ENCODE data around the gene CHST8. TPM values are rescaled to one million over a fixed set of nuclear protein-coding genes. Genes with fewer than 3 reads are reported as not detected.

The CHST8 gene
- total RNA-seq, 2 experiments from 2014 or later = not detected

DNA sequence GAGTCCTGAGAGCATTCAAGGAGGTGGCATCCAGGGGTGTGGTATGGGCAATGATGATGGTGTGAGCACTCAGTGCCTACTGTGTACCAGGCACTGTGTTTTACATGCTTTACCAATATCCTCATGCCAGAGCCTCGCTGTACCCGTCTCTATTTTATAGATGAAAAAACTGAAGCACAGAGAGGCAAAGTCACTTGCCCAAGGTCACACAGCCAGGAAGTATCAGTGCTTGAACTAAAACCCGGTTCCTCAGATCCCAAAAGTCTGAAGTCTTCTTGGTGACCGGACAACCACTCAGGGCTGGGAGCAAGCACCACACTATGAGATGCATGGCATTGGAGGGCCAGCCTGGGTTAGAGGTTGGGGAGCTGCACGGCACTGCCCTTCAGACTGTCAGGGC lies 84.1 kb downstream of the CHST8 start:
- ATAC-seq (ENCODE audit: poor library complexity) (no peak), DNase-seq (no peak)
- ChIA-PET CTCF (no interaction called here), POLR2A (no interaction called here)
- Histone ChIP-seq H3K36me3 (ENCODE audit: insufficient read depth, low read length) (no peaks in the 10 kb centered on the region), H3K27me3 (ENCODE audit: control insufficient read depth in 1 of 2, insufficient read depth in 2 of 2, low read length in 2 of 2) (no peaks in the 10 kb centered on the region), H3K9me3 (ENCODE audit: control insufficient read depth in 1 of 2, insufficient read depth in 1 of 2, low read length in 2 of 2) (no peaks in the 10 kb centered on the region), H3K27ac (ENCODE audit: low read depth in 1 of 2, low read length in 2 of 2) (no peak overlapping the region), H3K4me3 (ENCODE audit: low read length) (no peak overlapping the region), H3K4me1 (ENCODE audit: insufficient read depth, low read length) (no peaks in the 10 kb centered on the region)
- intact Hi-C loops (cut with DNase I, micrococcal nuclease) = no loop called here
- Mint-ChIP-seq H3K4me3 (no peak overlapping the region), H3K27me3 (peaks cover 5% of the 10 kb centered on the region), H3K4me1 (ENCODE audit: low read depth) (no peaks in the 10 kb centered on the region), H3K9me3 (peaks cover 2% of the 10 kb centered on the region), H3K27ac (no peak overlapping the region), H3K36me3 (ENCODE audit: low read depth) (no peaks in the 10 kb centered on the region)
- TF ChIP-seq, protein P1, sequence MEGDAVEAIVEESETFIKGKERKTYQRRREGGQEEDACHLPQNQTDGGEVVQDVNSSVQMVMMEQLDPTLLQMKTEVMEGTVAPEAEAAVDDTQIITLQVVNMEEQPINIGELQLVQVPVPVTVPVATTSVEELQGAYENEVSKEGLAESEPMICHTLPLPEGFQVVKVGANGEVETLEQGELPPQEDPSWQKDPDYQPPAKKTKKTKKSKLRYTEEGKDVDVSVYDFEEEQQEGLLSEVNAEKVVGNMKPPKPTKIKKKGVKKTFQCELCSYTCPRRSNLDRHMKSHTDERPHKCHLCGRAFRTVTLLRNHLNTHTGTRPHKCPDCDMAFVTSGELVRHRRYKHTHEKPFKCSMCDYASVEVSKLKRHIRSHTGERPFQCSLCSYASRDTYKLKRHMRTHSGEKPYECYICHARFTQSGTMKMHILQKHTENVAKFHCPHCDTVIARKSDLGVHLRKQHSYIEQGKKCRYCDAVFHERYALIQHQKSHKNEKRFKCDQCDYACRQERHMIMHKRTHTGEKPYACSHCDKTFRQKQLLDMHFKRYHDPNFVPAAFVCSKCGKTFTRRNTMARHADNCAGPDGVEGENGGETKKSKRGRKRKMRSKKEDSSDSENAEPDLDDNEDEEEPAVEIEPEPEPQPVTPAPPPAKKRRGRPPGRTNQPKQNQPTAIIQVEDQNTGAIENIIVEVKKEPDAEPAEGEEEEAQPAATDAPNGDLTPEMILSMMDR (IDR thresholded peaks at IDR 0.05) = no peak

DNA sequence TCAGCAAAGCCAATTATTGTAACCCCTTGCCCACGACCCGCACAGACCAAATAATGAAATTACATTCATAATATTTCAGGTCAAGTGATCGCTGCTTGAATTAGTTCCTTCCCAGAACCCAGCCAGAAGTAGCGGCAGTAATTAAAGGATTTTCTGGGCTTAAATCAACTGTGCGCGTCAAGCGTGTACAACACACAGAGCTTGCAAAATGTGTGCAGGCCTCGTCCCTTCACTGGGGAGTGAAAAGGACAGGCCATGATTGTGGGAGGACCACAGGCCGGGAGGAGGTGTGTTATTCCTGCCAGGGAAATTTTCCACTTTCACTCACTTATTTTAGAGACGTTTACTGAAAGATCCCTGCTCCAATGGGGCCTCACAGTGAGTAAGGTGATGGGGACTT lies 84.9 kb downstream of the CHST8 start:
- TF ChIP-seq, protein P1 (IDR thresholded peaks at IDR 0.05) = no peak
- Histone ChIP-seq H3K4me1 (ENCODE audit: insufficient read depth, low read length) (no peaks in the 10 kb centered on the region), H3K4me3 (ENCODE audit: low read length) (no peak overlapping the region), H3K36me3 (ENCODE audit: insufficient read depth, low read length) (no peaks in the 10 kb centered on the region), H3K27ac (ENCODE audit: low read depth in 1 of 2, low read length in 2 of 2) (no peak overlapping the region), H3K27me3 (ENCODE audit: control insufficient read depth in 1 of 2, insufficient read depth in 2 of 2, low read length in 2 of 2) (peaks cover 0 to 3% of the 10 kb centered on the region in 2 experiments), H3K9me3 (ENCODE audit: control insufficient read depth in 1 of 2, insufficient read depth in 1 of 2, low read length in 2 of 2) (no peaks in the 10 kb centered on the region)
- intact Hi-C loops (cut with DNase I, micrococcal nuclease) = no loop called here
- ChIA-PET CTCF (no interaction called here), POLR2A (no interaction called here)
- H3K36me3 Mint-ChIP-seq (ENCODE audit: low read depth) = no peaks in the 10 kb centered on the region
- H3K4me3 Mint-ChIP-seq = no peak overlapping the region
- H3K9me3 Mint-ChIP-seq = peaks cover 2% of the 10 kb centered on the region
- H3K27me3 Mint-ChIP-seq = peaks cover under 1% of the 10 kb centered on the region
- ATAC-seq (ENCODE audit: poor library complexity) (no peak), DNase-seq (no peak)
- H3K4me1 Mint-ChIP-seq (ENCODE audit: low read depth) = no peaks in the 10 kb centered on the region
- no peak overlapping the region for H3K27ac Mint-ChIP-seq

DNA sequence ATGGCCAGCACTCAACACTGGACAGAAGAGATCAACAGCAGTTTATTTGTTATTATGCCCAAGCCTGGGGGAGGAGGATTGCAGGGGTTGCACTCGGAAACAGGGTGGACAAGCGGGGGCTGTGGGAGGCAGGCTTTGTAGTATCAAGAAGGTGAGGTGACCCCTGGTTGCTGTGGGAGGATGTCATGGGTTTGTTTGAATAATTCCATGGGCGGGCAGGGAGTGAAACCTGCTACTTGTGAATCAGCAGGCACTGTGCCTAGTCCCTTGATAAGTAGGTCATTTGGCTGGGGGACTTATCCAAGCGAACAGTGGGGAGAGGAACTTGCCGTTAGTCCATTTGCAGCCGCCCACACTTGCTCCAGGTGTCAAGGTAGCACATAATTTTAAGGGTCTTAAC lies 90.5 kb downstream of the CHST8 start:
- peaks cover 0 to 29% of the 10 kb centered on the region in 2 experiments for H3K9me3 ChIP-seq (ENCODE audit: control insufficient read depth in 1 of 2, insufficient read depth in 1 of 2, low read length in 2 of 2)
- intact Hi-C loops (cut with DNase I, micrococcal nuclease) = no loop called here
- no peaks in the 10 kb centered on the region for H3K36me3 ChIP-seq (ENCODE audit: insufficient read depth, low read length)
- no peaks in the 10 kb centered on the region for H3K4me1 Mint-ChIP-seq (ENCODE audit: low read depth)
- TF ChIP-seq, protein P1 (IDR thresholded peaks at IDR 0.05) = no peak
- no peaks in the 10 kb centered on the region for H3K4me1 ChIP-seq (ENCODE audit: insufficient read depth, low read length)
- CTCF ChIA-PET = no interaction called here
- no peak overlapping the region for H3K27ac Mint-ChIP-seq
- DNase-seq (no peak), ATAC-seq (ENCODE audit: poor library complexity) (no peak)
- peaks cover 11 to 13% of the 10 kb centered on the region in 2 experiments for H3K27me3 ChIP-seq (ENCODE audit: control insufficient read depth in 1 of 2, insufficient read depth in 2 of 2, low read length in 2 of 2)
- no peak overlapping the region for H3K27ac ChIP-seq (ENCODE audit: low read depth in 1 of 2, low read length in 2 of 2)
- no peaks in the 10 kb centered on the region for H3K36me3 Mint-ChIP-seq (ENCODE audit: low read depth)
- peaks cover 9% of the 10 kb centered on the region for H3K9me3 Mint-ChIP-seq
- POLR2A ChIA-PET = no interaction called here
- H3K27me3 Mint-ChIP-seq = peaks cover 21% of the 10 kb centered on the region
- H3K4me3 ChIP-seq (ENCODE audit: low read length) = no peak overlapping the region
- H3K4me3 Mint-ChIP-seq = no peak overlapping the region

All from CD4-positive, alpha-beta T cell (primary cell).